Stimulated activated CD4-positive, alpha-beta T cell treated with anti-CD3 and anti-CD28 coated beads, Interleukin-4, amount 100 ng/mL, for 1 hour (primary cell): ENCODE measurements around the gene KIF18A.
"Not testable (repeated sequence)": the region's sequence is repeated elsewhere in the genome, so short reads cannot be mapped to it uniquely, and the experiment has no call there.

ENCODE experiments used
- DNase-seq: peaks from one replicate; pipeline ENCODE4 v3.0.0-alpha.2; 2020

The KIF18A gene

GRCh38 chr11:28105869-28106268 is 2.1 kb downstream of the KIF18A start:
- DNase-seq, result no peak

- DNase-seq, result no peak
Observed at GRCh38 chr11:28104984-28105383, 3.0 kb downstream of the KIF18A start.

- no peak for DNase-seq
Observed at GRCh38 chr11:28104425-28104824, 3.5 kb downstream of the KIF18A start.

- not testable (repeated sequence) for DNase-seq
Observed at GRCh38 chr11:28102300-28102699, 5.7 kb downstream of the KIF18A start.

GRCh38 chr11:28100665-28101064 is 7.3 kb downstream of the KIF18A start:
- DNase-seq, result no peak

- DNase-seq, result no peak
Observed at GRCh38 chr11:28099715-28100114, 8.2 kb downstream of the KIF18A start.

GRCh38 chr11:28098257-28098656 is 9.7 kb downstream of the KIF18A start:
- no peak for DNase-seq

- no peak for DNase-seq
Observed at GRCh38 chr11:28092786-28093185, 15.2 kb downstream of the KIF18A start.

GRCh38 chr11:28090052-28090749 is 17.8 kb downstream of the KIF18A start:
- DNase-seq, result no peak

GRCh38 chr11:28089378-28089777 is 18.6 kb downstream of the KIF18A start:
- DNase-seq, result no peak

- DNase-seq, result not testable (repeated sequence)
Observed at GRCh38 chr11:28087693-28088092, 20.3 kb downstream of the KIF18A start.

- DNase-seq, result not testable (repeated sequence)
Observed at GRCh38 chr11:28087192-28087591, 20.8 kb downstream of the KIF18A start.

- no peak for DNase-seq
Observed at GRCh38 chr11:28086569-28086968, 21.4 kb downstream of the KIF18A start.

GRCh38 chr11:28083118-28083517 is 24.8 kb downstream of the KIF18A start:
- DNase-seq, result no peak

- DNase-seq, result no peak
Observed at GRCh38 chr11:28077521-28077920, 30.4 kb downstream of the KIF18A start.

- no peak for DNase-seq
Observed at GRCh38 chr11:28072321-28072720, 35.6 kb downstream of the KIF18A start.

GRCh38 chr11:28071305-28071704 is 36.7 kb downstream of the KIF18A start:
- no peak for DNase-seq

GRCh38 chr11:28058333-28058732 is 49.6 kb downstream of the KIF18A start:
- no peak for DNase-seq

- no peak for DNase-seq
Observed at GRCh38 chr11:28054821-28055220, 53.1 kb downstream of the KIF18A start.

GRCh38 chr11:28049338-28050216 is 58.4 kb downstream of the KIF18A start:
- DNase-seq, result no peak

- DNase-seq, result no peak
Observed at GRCh38 chr11:28048812-28049211, 59.1 kb downstream of the KIF18A start.

- no peak for DNase-seq
Observed at GRCh38 chr11:28043930-28044709, 63.8 kb downstream of the KIF18A start.

GRCh38 chr11:28040384-28040783 is 67.6 kb downstream of the KIF18A start:
- DNase-seq, result no peak
